GM18499 (cell line): Measurements from ENCODE around the gene ATG4D.
"Not testable (repeated sequence)": the region's sequence is repeated elsewhere in the genome, so short reads cannot be mapped to it uniquely, and the experiment has no call there.

ENCODE experiments used
- ATAC-seq: cut with Tn5 transposase; IDR thresholded peaks from one replicate; pipeline ENCODE4 v1.9.1; 2021; ENCODE audit warnings: moderate number of reproducible peaks; ENCODE audit not compliant: insufficient read depth, unreplicated experiment

ATG4D gene

GRCh38 chr19:10518444-10519361 lies 25.0 kb upstream of the ATG4D start:
- ATAC-seq: no peak

GRCh38 chr19:10519421-10519820 lies 24.3 kb upstream of the ATG4D start:
- ATAC-seq: no peak

- ATAC-seq: no peak
Measured at GRCh38 chr19:10520652-10521318, 22.9 kb upstream of the ATG4D start.

GRCh38 chr19:10521461-10522171 lies 22.1 kb upstream of the ATG4D start:
- no peak for ATAC-seq

- ATAC-seq: no peak
Measured at GRCh38 chr19:10523135-10523636, 20.5 kb upstream of the ATG4D start.

GRCh38 chr19:10525636-10526035 lies 18.1 kb upstream of the ATG4D start:
- ATAC-seq: no peak

- ATAC-seq: not testable (repeated sequence)
Measured at GRCh38 chr19:10526887-10527286, 16.8 kb upstream of the ATG4D start.

- ATAC-seq: no peak
Measured at GRCh38 chr19:10532457-10532856, 11.2 kb upstream of the ATG4D start.

GRCh38 chr19:10533646-10534386 lies 9.9 kb upstream of the ATG4D start:
- ATAC-seq: no peak

- no peak for ATAC-seq
Measured at GRCh38 chr19:10535613-10536012, 8.1 kb upstream of the ATG4D start.

GRCh38 chr19:10537668-10538067 lies 6.0 kb upstream of the ATG4D start:
- no peak for ATAC-seq

- no peak for ATAC-seq
Measured at GRCh38 chr19:10538204-10538983, 5.3 kb upstream of the ATG4D start.

GRCh38 chr19:10539016-10539415 lies 4.7 kb upstream of the ATG4D start:
- ATAC-seq: not testable (repeated sequence)

- ATAC-seq: no peak
Measured at GRCh38 chr19:10543059-10543419, 665 bp upstream of the ATG4D start.

- ATAC-seq: no peak
Measured at GRCh38 chr19:10544242-10544752, 593 bp downstream of the ATG4D start.

- ATAC-seq: no peak
Measured at GRCh38 chr19:10544753-10545251, 1.1 kb downstream of the ATG4D start.

- no peak for ATAC-seq
Measured at GRCh38 chr19:10546817-10547216, 3.1 kb downstream of the ATG4D start.

GRCh38 chr19:10548746-10549276 lies 5.1 kb downstream of the ATG4D start:
- ATAC-seq: no peak

GRCh38 chr19:10549733-10550132 lies 6.0 kb downstream of the ATG4D start:
- ATAC-seq: no peak
